H1 (cell line): ENCODE measurements around the gene GPS1. TPM values are rescaled to one million over a fixed set of nuclear protein-coding genes. Genes with fewer than 3 reads are reported as not detected.

Source experiments
- CTCF ChIA-PET: fragments of 300-600 bp; sonication (Branson Sonifier 250); formaldehyde crosslinking; loops from one replicate; lab custom pipeline; 2021; ENCODE audit not compliant: partially characterized antibody; lab: Charles Lee
- POLR2A ChIA-PET: fragments of 300-600 bp; sonication (Branson Sonifier 250); formaldehyde crosslinking; loops from one replicate; lab custom pipeline; 2021; ENCODE audit warnings: inconsistent platforms; ENCODE audit not compliant: partially characterized antibody; lab: Charles Lee
- DNase-seq, 2 experiments: peaks; one replicate each; pipeline versions ENCODE4 v3.0.0 to v3.0.0-alpha.2; 2010 to 2022; ENCODE audit warnings: low spot score in 2 of 2, low read depth in 1 of 2, mixed read lengths in 1 of 2
- FAIRE-seq: peaks from 2 replicates; lab custom pipeline; 2011; peaks lifted over from hg19 to GRCh38; lab: Jason Lieb, UNC
- H2AFZ ChIP-seq: 2 replicates; pipeline ENCODE4 v1.8.1; 2012; ENCODE audit warnings: low read length, inconsistent platforms
- H2AK5ac ChIP-seq: 2 replicates; pipeline ENCODE4 v1.6.1; 2013; ENCODE audit warnings: low read depth, low read length
- H2BK120ac ChIP-seq: replicated peaks from 2 replicates; pipeline ENCODE3; 2013; ENCODE audit warnings: low read depth, low read length, inconsistent platforms
- H2BK12ac ChIP-seq: 2 replicates; pipeline ENCODE4 v1.6.1; 2013; ENCODE audit warnings: low read depth, low read length
- H2BK15ac ChIP-seq: 2 replicates; pipeline ENCODE4 v1.6.1; 2013; ENCODE audit warnings: low read length
- H2BK20ac ChIP-seq: 2 replicates; pipeline ENCODE4 v1.6.1; 2013; ENCODE audit warnings: low read length
- H2BK5ac ChIP-seq: 2 replicates; pipeline ENCODE4 v1.6.1; 2013; ENCODE audit warnings: low read depth, low read length
- H3K14ac ChIP-seq: 2 replicates; pipeline ENCODE4 v1.6.1; 2013; ENCODE audit warnings: inconsistent platforms; ENCODE audit not compliant: insufficient read length
- H3K18ac ChIP-seq: 2 replicates; pipeline ENCODE4 v1.6.1; 2013; ENCODE audit warnings: low read length; ENCODE audit errors: extremely low read depth
- H3K23ac ChIP-seq: 2 replicates; pipeline ENCODE4 v1.6.1; 2013; ENCODE audit warnings: inconsistent platforms; ENCODE audit not compliant: insufficient read length
- H3K23me2 ChIP-seq: 2 replicates; pipeline ENCODE4 v1.6.1; 2013; ENCODE audit warnings: low read depth, low read length
- H3K27ac ChIP-seq: 2 replicates; pipeline ENCODE4 v1.6.1; 2011; ENCODE audit warnings: low read depth, low read length, inconsistent platforms
- H3K27me3 ChIP-seq, 4 experiments: replicated peaks in 1 of 4; 1 replicate in 1 of 4; 2 replicates in 3 of 4; pipeline versions ENCODE4 v1.6.1 to v1.8.1; 2011 to 2013; ENCODE audit warnings: low read length in 3 of 4, mild to moderate bottlenecking in 3 of 4, inconsistent platforms in 2 of 4, mixed read lengths in 2 of 4, moderate library complexity in 1 of 4; ENCODE audit not compliant: control insufficient read depth in 3 of 4, insufficient read depth in 3 of 4; ENCODE audit errors: extremely low read depth in 1 of 4
- H3K36me3 ChIP-seq, 4 experiments: 2 replicates each; pipeline versions ENCODE4 v1.6.1 to v1.8.1; 2011 to 2013; ENCODE audit warnings: mild to moderate bottlenecking in 4 of 4, low read length in 3 of 4, moderate library complexity in 2 of 4, control low read depth in 1 of 4, inconsistent platforms in 1 of 4; ENCODE audit not compliant: insufficient read depth in 4 of 4, control insufficient read depth in 2 of 4
- H3K4ac ChIP-seq: replicated peaks from 2 replicates; pipeline ENCODE3; 2013; ENCODE audit warnings: low read length, low read depth, mixed read lengths, inconsistent platforms; ENCODE audit not compliant: insufficient read length
- H3K4me1 ChIP-seq, 4 experiments: replicated peaks in 1 of 4; 1 replicate in 1 of 4; 2 replicates in 3 of 4; pipeline versions ENCODE4 v1.6.1 to v1.8.1; 2011 to 2013; ENCODE audit warnings: low read length in 3 of 4, inconsistent platforms in 2 of 4, mixed read lengths in 1 of 4; ENCODE audit not compliant: insufficient read depth in 4 of 4, control insufficient read depth in 3 of 4
- H3K4me2 ChIP-seq, 2 experiments: 2 replicates each; pipeline versions ENCODE4 v1.6.1 to v1.8.1; 2011 to 2013; ENCODE audit warnings: low read depth in 2 of 2, low read length in 2 of 2, control low read depth in 1 of 2, inconsistent platforms in 1 of 2, mild to moderate bottlenecking in 1 of 2; ENCODE audit not compliant: insufficient read depth in 1 of 2
- H3K4me3 ChIP-seq, 4 experiments: fragments of 200-600, 300-600 bp in 1 of 4; sonication (generic), shearing (Covaris generic), sonication (Bioruptor Twin) in 1 of 4; 2 replicates each; pipeline versions ENCODE4 v1.5.1 to v1.8.1; 2011 to 2016; ENCODE audit warnings: low read length in 4 of 4, low read depth in 3 of 4, control low read depth in 2 of 4, inconsistent platforms in 2 of 4, mild to moderate bottlenecking in 2 of 4, mixed read lengths in 1 of 4, moderate library complexity in 1 of 4; ENCODE audit not compliant: insufficient read depth in 2 of 4; ENCODE audit errors: extremely low read depth in 1 of 4
- H3K56ac ChIP-seq: replicated peaks from 2 replicates; pipeline ENCODE3; 2013; ENCODE audit warnings: low read depth, mild to moderate bottlenecking, mixed read lengths, low read length, inconsistent platforms; ENCODE audit not compliant: insufficient read length
- H3K79me1 ChIP-seq: 2 replicates; pipeline ENCODE4 v1.6.1; 2013; ENCODE audit warnings: low read depth, low read length, control low read depth
- H3K79me2 ChIP-seq, 2 experiments: 2 replicates each; pipeline versions ENCODE4 v1.6.1 to v1.8.1; 2012 to 2013; ENCODE audit warnings: low read length in 2 of 2, mild to moderate bottlenecking in 2 of 2, inconsistent platforms in 1 of 2; ENCODE audit not compliant: insufficient read depth in 2 of 2, control insufficient read depth in 1 of 2
- H3K9ac ChIP-seq, 4 experiments: replicated peaks in 1 of 4; 1 replicate in 1 of 4; 2 replicates in 3 of 4; pipeline versions ENCODE4 v1.6.1 to v1.8.1; 2011 to 2013; ENCODE audit warnings: low read depth in 3 of 4, low read length in 3 of 4, control low read depth in 2 of 4, mild to moderate bottlenecking in 2 of 4, moderate library complexity in 2 of 4, inconsistent platforms in 1 of 4; ENCODE audit errors: extremely low read depth in 1 of 4
- H3K9me3 ChIP-seq, 2 experiments: 2 replicates each; pipeline versions ENCODE4 v1.6.1 to v1.8.1; 2012 to 2013; ENCODE audit warnings: mild to moderate bottlenecking in 2 of 2, moderate library complexity in 2 of 2, control low read depth in 1 of 2, inconsistent platforms in 1 of 2, low read depth in 1 of 2, low read length in 1 of 2, mixed read lengths in 1 of 2; ENCODE audit not compliant: insufficient read depth in 2 of 2
- H4K20me1 ChIP-seq, 2 experiments: replicated peaks in 1 of 2; 2 replicates each; pipeline versions ENCODE3 to v1.8.1; 2011 to 2013; ENCODE audit warnings: inconsistent platforms in 2 of 2, low read length in 2 of 2, mild to moderate bottlenecking in 1 of 2; ENCODE audit not compliant: insufficient read depth in 2 of 2, control insufficient read depth in 1 of 2
- H4K5ac ChIP-seq: 2 replicates; pipeline ENCODE4 v1.6.1; 2013; ENCODE audit warnings: low read length, low read depth, mixed read lengths, inconsistent platforms; ENCODE audit not compliant: insufficient read length
- H4K8ac ChIP-seq: 2 replicates; pipeline ENCODE4 v1.8.0; 2013; ENCODE audit warnings: mild to moderate bottlenecking, moderate library complexity, low read length, inconsistent platforms; ENCODE audit not compliant: insufficient read depth; ENCODE audit errors: extremely low read depth
- H4K91ac ChIP-seq: replicated peaks from 2 replicates; pipeline ENCODE3; 2013; ENCODE audit warnings: low read length, mixed read lengths, inconsistent platforms; ENCODE audit not compliant: insufficient read length
- EP300 ChIP-seq, 2 experiments: IDR thresholded peaks; 1 replicate in 1 of 2; 2 replicates in 1 of 2; pipeline ENCODE4 v1.6.1; 2011 to 2012; ENCODE audit warnings: low read depth in 2 of 2, low read length in 2 of 2, mild to moderate bottlenecking in 2 of 2, borderline replicate concordance in 1 of 2, inconsistent platforms in 1 of 2, moderate library complexity in 1 of 2
- GTF2F1 ChIP-seq: IDR thresholded peaks from 2 replicates; pipeline ENCODE4 v1.6.1; 2012; ENCODE audit warnings: low read depth, low read length, improper control_type of control experiment, borderline replicate concordance
- HDAC2 ChIP-seq, 2 experiments: fragments of 300-600 bp in 1 of 2; sonication (generic) in 1 of 2; IDR thresholded peaks; 2 replicates each; pipeline ENCODE4 v1.6.1; 2011 to 2012; ENCODE audit warnings: low read depth in 2 of 2, low read length in 2 of 2, mild to moderate bottlenecking in 2 of 2, moderate library complexity in 2 of 2, borderline replicate concordance in 1 of 2, inconsistent platforms in 1 of 2
- KDM4A ChIP-seq: IDR thresholded peaks from one replicate; pipeline ENCODE4 v1.7.1; 2012; ENCODE audit warnings: low read depth, mild to moderate bottlenecking, moderate library complexity, low read length, inconsistent platforms; ENCODE audit not compliant: severe bottlenecking
- TEAD4 ChIP-seq: IDR thresholded peaks from 2 replicates; pipeline ENCODE4 v1.6.1; 2012; ENCODE audit warnings: low read depth, low read length, inconsistent platforms, mixed read lengths
- WGBS, 2 experiments: shearing (Covaris generic) in 1 of 2; methylation state at CpG; one replicate each; pipeline versions ENCODE4 v1.1.6 to v1.1.7; 2013 to 2015; ENCODE audit warnings: low lambda C conversion rate in 2 of 2, mixed read lengths in 2 of 2, inconsistent platforms in 1 of 2, low coverage in 1 of 2, missing lambda C conversion rate in 1 of 2; ENCODE audit not compliant: insufficient replicate concordance in 2 of 2, insufficient coverage in 1 of 2, insufficient read length in 1 of 2; ENCODE audit errors: extremely low coverage in 1 of 2, missing lambda C conversion rate in 1 of 2; 5-methylcytosine and 5-hydroxymethylcytosine counted together
- polyA plus RNA-seq, 7 experiments: library from polyadenylated mRNA; depleted of rRNA in 3 of 7; stranded (reverse) in 5 of 7; unstranded in 2 of 7; fragments of >200 nt in 5 of 7; fragments of 200-250 nt in 2 of 7; gene quantifications; 1 replicate in 5 of 7; 2 replicates in 1 of 7; 4 replicates in 1 of 7; pipeline versions ENCODE4 v1.2.1 to v1.2.3, GENCODE V29; 2011 to 2013; ENCODE audit warnings: missing spikeins in 2 of 7, mixed read lengths in 2 of 7
- total RNA-seq: library from RNA; stranded (reverse); fragmentation: NEBNext Ultra II Directional; extraction: Animal tissue kit (Norgen Biotek cat#: 25700); gene quantifications from 2 replicates; pipeline ENCODE4 v1.2.1, GENCODE V29; 2021

The GPS1 gene
- total and polyA plus RNA-seq, 2 of the 8 experiments (the other 6 are each of a cell fraction or from before 2014, with no cell fraction given): 153 to 277 TPM

- Histone ChIP-seq H3K23ac (no peak overlapping the region), H3K79me1 (no peaks in the 10 kb centered on the region; the same call in 1 of the 2 replicates), H2BK20ac (no peak overlapping the region), H4K91ac (no peak overlapping the region), H2AFZ (peak overlapping the region; percentile 85; the same call in 1 of the 2 replicates), H3K36me3 (no peaks in the 10 kb centered on the region; a peak in 1 of 8 replicates), H2BK12ac (peak overlapping the region; percentile 71; the same call in 1 of the 2 replicates), H2AK5ac (no peak overlapping the region), H3K4me1 (peaks cover 3 to 12% (median 4%) of the 10 kb centered on the region in 4 experiments; a peak in 6 of 7 replicates), H3K4me2 (peak overlapping the region; percentile 73 to 90), H3K56ac (no peak overlapping the region), H3K4ac (no peak overlapping the region), H3K27ac (no peak overlapping the region), H3K79me2 (no peaks in the 10 kb centered on the region; a peak in 1 of 4 replicates), H4K8ac (no peak overlapping the region), H2BK15ac (no peak overlapping the region), H3K27me3 (peaks cover 0 to 4% (median 0%) of the 10 kb centered on the region in 4 experiments; a peak in 1 of 7 replicates), H3K18ac (no peak overlapping the region), H4K20me1 (peaks cover 2 to 11% of the 10 kb centered on the region in 2 experiments), H2BK5ac (no peak overlapping the region), H3K23me2 (peaks cover 9% of the 10 kb centered on the region; the same call in 1 of the 2 replicates), H3K14ac (no peak overlapping the region), H2BK120ac (no peak overlapping the region), H4K5ac (no peak overlapping the region), H3K9me3 (no peaks in the 10 kb centered on the region), H3K9ac (no peak overlapping the region), H3K4me3 (peak overlapping the region in 1 of 4 experiments; percentile 77; a peak in 4 of 8 replicates)
- DNase-seq (no peak), FAIRE-seq (no peak)
- ChIA-PET POLR2A (interaction anchor here (0.9 to 1.8 kb wide), 7 partner anchors 14 to 168 kb away, joined by 3 to 9 read pairs (median 6); partner anchors contain the start of genes CENPX, FASN, GPS1 and LRRC45), CTCF (interaction anchor here (0.6 to 4.1 kb wide), 16 partner anchors 8 to 142 kb away, joined by 3 to 21 read pairs (median 4); partner anchors contain the start of genes GPS1 and RFNG)
- TF ChIP-seq KDM4A (no peak), TEAD4 (no peak), HDAC2 (IDR thresholded peaks at IDR 0.05; ENCODE audit: borderline replicate concordance in 1 of 2, low read depth in 2 of 2, low read length in 2 of 2) (no peak), EP300 (IDR thresholded peaks at IDR 0.05; ENCODE audit: borderline replicate concordance in 1 of 2, low read depth in 2 of 2, low read length in 2 of 2) (no peak), GTF2F1 (no peak)
- 29% methylated on average over 10 of the region's 10 CpGs; no CpG with 5 or more reads in 1 of the 2 experiments for WGBS, 2 experiments
Measured at GRCh38 chr17:82037889-82038195, 13.9 kb upstream of the GPS1 start.
